HG02870 (cell line): Measurements from ENCODE around the gene FLOT1.

Experiments used
- ATAC-seq: cut with Tn5 transposase; IDR thresholded peaks from one replicate; pipeline ENCODE4 v1.9.1; 2021; ENCODE audit warnings: mild to moderate bottlenecking, moderate library complexity; ENCODE audit not compliant: unreplicated experiment

The FLOT1 gene

DNA sequence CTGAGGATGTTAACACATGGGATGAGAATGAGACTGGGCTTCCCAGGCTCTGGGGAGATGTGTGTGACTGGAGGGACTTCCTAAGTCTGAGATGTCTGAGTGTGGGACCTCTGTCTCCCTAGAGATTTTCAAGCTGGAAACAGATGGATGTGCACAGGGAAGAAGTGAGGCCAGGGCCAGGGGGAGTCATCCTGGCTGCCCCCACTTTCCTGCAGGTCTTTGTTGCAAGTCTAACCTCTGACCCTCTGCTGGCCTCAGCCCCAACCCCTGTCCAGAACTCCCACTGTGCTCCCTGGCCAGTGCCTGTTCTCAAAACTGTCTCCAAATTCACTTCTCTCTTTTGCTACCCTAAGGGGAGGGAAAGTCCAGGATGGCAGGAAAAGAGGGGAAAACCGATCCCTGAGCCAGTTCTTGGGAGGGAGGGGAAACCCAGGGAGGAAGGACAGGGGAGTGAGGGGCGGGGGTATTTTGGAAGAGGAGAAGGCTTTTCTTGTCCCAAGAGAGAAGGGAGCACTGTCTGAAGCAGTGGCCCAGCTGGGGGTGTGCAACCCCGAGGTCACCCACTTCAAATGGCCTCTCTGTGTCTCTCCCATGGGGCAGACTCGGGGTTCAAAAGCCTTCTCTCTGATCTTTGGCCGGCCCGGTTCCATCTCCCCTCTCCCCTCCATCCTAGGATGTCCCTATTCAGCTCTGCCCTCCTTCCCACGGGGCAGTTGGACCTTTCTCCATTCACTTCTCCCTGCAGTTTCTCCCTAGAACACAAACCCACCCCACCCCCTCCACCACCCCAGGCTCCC, 59.1 kb downstream of the FLOT1 start:
- ATAC-seq: no peak

GRCh38 chr6:30682143-30683117, 60.1 kb downstream of the FLOT1 start:
- peak; percentile 39 for ATAC-seq

- ATAC-seq: no peak
Observed at GRCh38 chr6:30681766-30682142, 60.7 kb downstream of the FLOT1 start.

DNA sequence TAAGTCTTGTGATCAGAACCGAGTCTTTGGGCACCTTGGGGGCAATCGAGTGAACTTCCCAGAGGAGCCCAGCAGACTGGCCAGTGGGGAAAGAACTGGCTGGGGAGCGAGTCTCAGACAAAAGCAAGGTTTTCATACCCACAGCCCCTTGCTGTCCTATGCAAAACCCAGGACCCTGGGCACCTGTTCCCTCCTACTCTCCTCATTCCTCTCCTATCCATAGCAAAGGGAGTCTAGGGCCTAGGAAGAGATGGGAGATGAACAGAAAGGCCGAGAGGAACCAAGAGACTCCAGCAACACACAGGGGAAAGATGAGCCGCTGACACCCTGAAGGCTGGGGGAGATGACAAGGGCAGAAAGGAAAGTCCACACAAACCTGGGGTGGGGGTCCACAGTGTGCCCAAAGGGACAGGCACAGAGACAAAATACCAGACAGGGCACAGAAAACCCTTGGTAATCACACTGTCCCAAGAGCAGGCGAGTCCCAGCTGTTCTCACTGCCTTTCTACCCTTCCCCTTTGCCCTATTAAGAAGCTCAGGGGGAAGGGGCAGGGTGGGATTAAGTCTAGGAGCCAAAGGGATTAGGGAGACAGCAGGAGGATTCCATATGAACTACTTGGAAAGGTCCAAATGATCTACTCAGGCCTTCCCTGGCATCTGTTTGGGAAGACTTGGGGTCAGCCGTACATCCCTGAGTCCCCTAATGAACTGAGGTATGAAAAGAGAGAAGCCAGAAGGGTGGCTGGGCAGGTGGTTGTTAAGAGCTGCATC, 62.5 kb downstream of the FLOT1 start:
- no peak for ATAC-seq

GRCh38 chr6:30678964-30679726, 63.3 kb downstream of the FLOT1 start:
- ATAC-seq: peak; percentile 37
